HG03108 (cell line): ENCODE results near the gene MIPOL1.
"Not testable (repeated sequence)": the region's sequence is repeated elsewhere in the genome, so short reads cannot be mapped to it uniquely, and the experiment has no call there.

Experiments used
- ATAC-seq: cut with Tn5 transposase; IDR thresholded peaks from one replicate; pipeline ENCODE4 v1.9.1; 2021; ENCODE audit warnings: moderate library complexity; ENCODE audit not compliant: unreplicated experiment

The MIPOL1 gene

GRCh38 chr14:37186865-37187264, 10.9 kb upstream of the MIPOL1 start:
- no peak for ATAC-seq

DNA sequence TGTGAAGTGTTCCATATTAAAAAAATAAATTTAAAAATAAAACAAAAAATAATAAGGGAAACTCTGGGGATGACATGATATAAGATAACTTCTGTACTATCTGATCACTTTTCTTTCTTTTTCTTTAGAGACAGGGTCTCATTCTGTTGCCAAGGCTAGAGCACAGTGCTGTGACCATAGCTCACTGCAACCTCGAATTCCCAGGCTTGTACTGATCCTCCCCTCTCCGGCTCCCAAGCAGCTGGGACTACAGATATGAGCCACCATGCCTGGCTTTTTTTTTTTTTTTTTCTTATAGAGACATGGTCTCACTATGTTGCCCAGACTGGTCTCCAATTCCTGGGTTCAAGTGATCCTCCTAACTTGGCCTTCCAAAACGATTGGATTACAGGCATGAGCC, 10.4 kb upstream of the MIPOL1 start:
- ATAC-seq, result no peak

GRCh38 chr14:37187840-37188577, 9.7 kb upstream of the MIPOL1 start:
- ATAC-seq, result not testable (repeated sequence)

- not testable (repeated sequence) for ATAC-seq
Observed at GRCh38 chr14:37189733-37190132, 8.0 kb upstream of the MIPOL1 start.

DNA sequence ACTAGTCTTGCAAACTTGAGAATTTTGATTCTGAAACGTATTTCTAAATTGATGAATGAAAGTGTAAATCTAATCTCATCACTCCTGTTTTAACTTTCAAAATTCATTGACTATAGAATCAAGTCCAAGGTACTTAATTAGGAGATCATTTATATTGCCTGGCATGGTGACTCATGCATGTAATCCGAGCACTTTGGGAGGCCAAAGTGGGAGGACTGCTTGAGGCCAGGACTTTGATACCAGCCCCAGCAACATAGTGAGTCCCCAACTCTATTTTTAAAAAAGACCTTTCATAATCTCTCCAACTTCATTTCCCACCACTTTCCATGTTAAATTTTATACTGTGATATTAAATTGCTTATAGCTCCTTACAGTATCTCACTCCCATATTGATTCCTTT, 3.0 kb upstream of the MIPOL1 start:
- ATAC-seq, result no peak

- ATAC-seq, result no peak
Observed at GRCh38 chr14:37195327-37195726, 2.4 kb upstream of the MIPOL1 start.

DNA sequence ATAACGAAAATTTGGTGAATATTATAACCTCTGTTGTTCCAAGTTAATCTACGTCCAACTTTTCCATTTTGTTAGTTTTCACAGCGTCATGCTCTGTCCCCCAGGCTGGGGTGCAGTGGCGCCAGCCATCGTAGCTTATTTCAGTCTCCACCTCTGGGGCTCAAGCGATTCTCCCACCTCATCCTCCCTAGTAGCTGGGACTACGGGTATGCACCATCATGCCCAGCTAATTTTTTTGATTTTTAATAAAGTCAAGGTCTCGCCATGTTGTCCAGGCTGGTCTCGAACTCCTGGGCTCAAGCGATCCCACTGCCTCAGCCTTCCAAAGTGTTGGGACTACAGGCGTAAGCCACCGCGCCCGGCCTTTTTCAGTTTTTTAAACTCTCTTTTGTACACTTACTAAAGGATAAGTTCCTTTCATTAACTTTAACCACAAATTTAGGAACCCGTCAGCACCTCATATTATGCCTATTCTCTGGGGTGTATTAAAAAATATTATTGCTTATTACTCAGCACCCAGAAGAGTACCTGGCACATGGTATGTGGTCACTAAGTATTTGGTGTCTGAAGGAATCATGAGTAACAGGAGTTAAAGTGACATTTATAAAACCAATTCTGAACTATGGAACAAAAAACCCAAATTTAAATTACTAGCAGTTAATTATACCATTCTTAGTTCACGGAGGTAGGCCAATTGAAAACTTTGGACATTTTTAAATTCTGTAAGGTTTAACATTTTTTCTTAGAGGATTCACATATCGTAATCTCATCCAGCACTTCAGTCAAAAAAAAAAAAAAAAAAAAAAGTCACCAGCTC, 925 bp upstream of the MIPOL1 start:
- no peak for ATAC-seq

DNA sequence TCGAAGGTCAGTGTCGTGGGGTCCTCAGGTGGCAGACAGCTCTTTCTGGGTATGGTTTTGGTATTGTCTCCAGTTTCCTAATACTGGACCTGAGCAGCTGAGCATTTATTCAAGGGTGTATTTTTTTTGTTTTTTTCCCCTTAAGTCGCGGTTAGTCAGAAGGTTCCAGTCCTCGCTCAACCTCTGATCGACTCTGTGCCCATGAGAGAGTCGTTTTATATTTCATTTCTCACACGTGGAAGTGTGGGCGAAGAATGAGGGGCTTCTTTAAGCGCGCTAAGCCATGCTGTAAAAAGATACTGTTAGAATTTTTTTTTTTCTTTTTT, 499 bp downstream of the MIPOL1 start:
- no peak for ATAC-seq

DNA sequence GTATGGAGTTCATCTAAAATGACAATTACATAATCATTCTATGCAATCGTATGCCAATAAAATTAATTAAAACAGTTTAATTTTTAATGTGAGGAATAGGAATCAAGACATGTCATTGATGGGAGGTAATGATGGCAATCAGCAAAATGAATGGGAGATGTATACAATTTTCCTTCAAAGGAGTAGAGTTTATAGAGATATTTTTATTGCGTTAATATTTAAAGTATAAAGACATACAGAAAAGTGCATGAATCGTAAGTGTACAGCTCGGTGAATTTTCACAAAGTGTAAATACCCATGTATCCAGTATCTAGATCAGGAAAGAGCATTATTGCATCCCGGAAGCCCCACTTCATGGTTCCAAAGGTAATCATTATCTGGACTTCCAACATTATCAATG, 1.2 kb downstream of the MIPOL1 start:
- ATAC-seq, result no peak

DNA sequence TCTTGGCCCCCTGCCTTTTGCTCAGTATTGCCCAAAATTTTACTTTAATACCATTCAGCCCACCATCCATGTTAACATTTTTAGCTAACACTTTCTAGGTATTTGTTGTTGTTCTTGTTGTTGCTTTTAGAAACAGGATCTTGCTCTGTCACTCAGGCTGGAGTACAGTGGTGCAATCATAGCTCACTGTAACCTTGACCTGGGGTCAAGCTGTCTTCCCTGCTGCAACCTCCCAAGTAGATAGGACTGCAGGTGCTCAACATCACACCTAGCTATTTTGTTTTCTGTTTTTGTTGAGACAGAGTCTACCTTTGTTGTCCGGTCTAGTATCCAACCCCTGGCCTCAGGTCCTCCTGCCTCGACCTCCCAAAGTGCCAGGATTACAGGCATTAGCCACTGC, 4.0 kb downstream of the MIPOL1 start:
- ATAC-seq, result no peak

DNA sequence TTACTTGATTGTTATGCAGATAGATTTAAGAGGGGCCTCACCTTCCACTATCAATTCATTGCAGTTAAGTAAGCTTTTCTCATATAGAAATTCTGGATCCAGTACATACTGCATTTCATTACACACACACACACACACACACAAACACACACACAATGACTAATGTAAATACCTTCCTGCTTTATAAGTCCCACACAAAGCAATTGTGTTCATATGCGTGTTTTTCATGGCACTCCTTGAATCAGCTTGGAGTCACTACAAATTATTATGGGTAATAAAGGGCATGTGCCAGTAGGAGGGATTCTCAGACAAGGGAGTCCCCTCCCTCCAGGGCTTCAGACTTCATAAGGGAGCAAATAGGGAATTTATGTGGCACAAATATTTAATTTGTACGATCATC, 4.5 kb downstream of the MIPOL1 start:
- no peak for ATAC-seq

GRCh38 chr14:37202812-37203211, 5.1 kb downstream of the MIPOL1 start:
- ATAC-seq, result no peak

- ATAC-seq, result no peak
Observed at GRCh38 chr14:37203423-37203822, 5.7 kb downstream of the MIPOL1 start.

GRCh38 chr14:37205623-37206605, 8.2 kb downstream of the MIPOL1 start:
- ATAC-seq, result not testable (repeated sequence)

DNA sequence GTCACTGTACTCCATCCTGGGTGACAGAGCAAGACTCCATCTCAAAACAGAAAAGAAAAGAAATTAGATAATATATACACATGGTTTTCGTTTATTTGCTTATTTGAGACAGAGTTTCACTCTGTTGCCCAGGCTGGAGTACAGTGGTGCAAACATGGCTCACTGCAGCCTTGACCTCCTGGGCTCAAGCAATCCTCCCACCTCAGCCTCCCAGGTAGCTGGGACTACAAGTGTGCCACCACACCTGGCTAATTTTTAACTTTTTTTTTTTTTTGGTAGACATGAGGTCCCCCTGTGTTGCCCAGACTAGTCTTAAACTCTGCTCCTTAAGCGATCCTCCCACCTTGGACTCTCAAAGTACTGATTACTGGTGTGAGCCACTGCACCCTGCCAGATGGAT, 11.9 kb downstream of the MIPOL1 start:
- not testable (repeated sequence) for ATAC-seq

GRCh38 chr14:37210448-37210847, 12.7 kb downstream of the MIPOL1 start:
- ATAC-seq, result no peak

DNA sequence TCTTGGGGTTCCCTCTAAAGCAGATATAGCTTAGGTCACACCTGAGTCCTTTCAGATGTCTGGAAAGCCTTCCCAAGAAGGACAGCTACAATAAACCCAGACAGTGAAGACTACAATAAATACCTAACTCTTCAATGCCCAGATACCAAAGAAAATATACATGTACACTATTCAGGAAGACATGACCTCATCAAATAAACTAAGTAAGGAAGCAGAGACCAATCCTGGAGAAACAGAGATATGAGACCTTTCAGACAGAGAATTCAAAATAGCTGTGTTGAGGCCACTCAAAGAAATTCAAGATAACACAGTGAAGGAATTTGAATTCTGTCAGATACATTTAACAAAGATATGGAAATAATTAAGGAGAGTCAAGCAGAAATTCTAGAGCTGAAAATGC, 15.3 kb downstream of the MIPOL1 start:
- ATAC-seq, result no peak

GRCh38 chr14:37215345-37215744, 17.6 kb downstream of the MIPOL1 start:
- no peak for ATAC-seq

- no peak for ATAC-seq
Observed at GRCh38 chr14:37221073-37221472, 23.3 kb downstream of the MIPOL1 start.

GRCh38 chr14:37223947-37224474, 26.3 kb downstream of the MIPOL1 start:
- no peak for ATAC-seq

- not testable (repeated sequence) for ATAC-seq
Observed at GRCh38 chr14:37225668-37226067, 27.9 kb downstream of the MIPOL1 start.
